Measurements from ENCODE around the gene STAT3.

GRCh38 chr17:42281571-42282096, 106.6 kb downstream of the STAT3 start:
- TF ChIP-seq CTCF (IDR thresholded peaks at IDR 0.05; ENCODE audit: poor library complexity) (no peak), EZH2 (IDR thresholded peaks at IDR 0.05; ENCODE audit: borderline replicate concordance) (no peak), EZH2phosphoT487 (IDR thresholded peaks at IDR 0.05; ENCODE audit: low read depth, severe bottlenecking, unreplicated experiment) (no peak)

Data from hepatocyte (in vitro differentiated cells).